HEK293T (cell line): ENCODE results near the gene PTPRA.

ENCODE experiments used
- BHLHE40 ChIP-seq: fragments of 450-650 bp; IDR thresholded peaks from 2 replicates; pipeline ENCODE4 v1.6.1; 2016; ENCODE audit warnings: mild to moderate bottlenecking, moderate library complexity, borderline replicate concordance
- CTBP1 ChIP-seq: fragments of 450-650 bp; IDR thresholded peaks from 2 replicates; pipeline ENCODE4 v1.6.1; 2016; ENCODE audit warnings: borderline replicate concordance
- ELF4 ChIP-seq: fragments of 450-650 bp; IDR thresholded peaks from 2 replicates; pipeline ENCODE4 v1.6.1; 2017; ENCODE audit warnings: antibody characterized with exemption
- FOXA1 ChIP-seq: fragments of 450-650 bp; IDR thresholded peaks from 2 replicates; pipeline ENCODE4 v1.6.1; 2016; ENCODE audit warnings: mild to moderate bottlenecking
- FOXM1 ChIP-seq: fragments of 450-650 bp; IDR thresholded peaks from 2 replicates; pipeline ENCODE4 v1.6.1; 2017; ENCODE audit warnings: mild to moderate bottlenecking, borderline replicate concordance
- HDGF ChIP-seq: fragments of 450-650 bp; IDR thresholded peaks from 2 replicates; pipeline ENCODE4 v1.6.1; 2017; ENCODE audit warnings: antibody characterized with exemption, borderline replicate concordance
- L3MBTL2 ChIP-seq: fragments of 450-650 bp; conservative IDR thresholded peaks from 2 replicates; pipeline ENCODE4 v1.6.1; 2016; ENCODE audit warnings: mild to moderate bottlenecking
- LEF1 ChIP-seq: fragments of 450-650 bp; IDR thresholded peaks from 2 replicates; pipeline ENCODE4 v1.6.1; 2017; ENCODE audit warnings: mild to moderate bottlenecking, borderline replicate concordance
- NFRKB ChIP-seq: fragments of 450-650 bp; IDR thresholded peaks from 2 replicates; pipeline ENCODE4 v1.6.1; 2016; ENCODE audit warnings: mild to moderate bottlenecking, moderate library complexity
- SP1 ChIP-seq: fragments of 450-650 bp; IDR thresholded peaks from 2 replicates; pipeline ENCODE4 v1.6.1; 2017
- SUZ12 ChIP-seq: fragments of 450-650 bp; IDR thresholded peaks from 2 replicates; pipeline ENCODE4 v1.6.1; 2016; ENCODE audit warnings: mild to moderate bottlenecking
- TARDBP ChIP-seq: fragments of 450-650 bp; IDR thresholded peaks from 2 replicates; pipeline ENCODE4 v1.6.1; 2016
- ZNF384 ChIP-seq: fragments of 450-650 bp; IDR thresholded peaks from 2 replicates; pipeline ENCODE4 v1.6.1; 2016
- TF ChIP-seq, protein P1 (sequence below): fragments of 450-650 bp; IDR thresholded peaks from 2 replicates; pipeline ENCODE4 v1.6.1; 2016

DNA sequence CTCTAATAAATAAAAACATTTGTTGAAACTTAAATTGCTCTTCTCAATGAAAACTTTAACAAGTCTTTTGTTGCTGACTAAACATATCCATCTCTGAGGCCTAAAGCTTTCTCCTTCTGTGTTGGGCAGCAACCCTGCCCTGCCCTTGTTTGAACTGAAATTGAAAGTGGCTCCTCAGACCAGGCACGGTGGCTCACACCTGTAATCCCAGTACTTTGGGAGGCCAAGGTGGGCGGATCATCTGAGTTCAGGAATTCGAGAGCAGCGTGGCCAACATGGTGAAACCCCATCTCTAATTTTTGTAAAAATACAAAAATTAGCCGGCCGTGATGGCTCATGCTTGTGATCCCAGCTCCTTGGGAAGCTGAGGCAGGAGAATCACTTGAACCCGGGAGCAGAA, 140.9 kb downstream of the PTPRA start:
- no peak for TF ChIP-seq ZNF384
- no peak for TF ChIP-seq TARDBP
- no peak for TF ChIP-seq BHLHE40
- TF ChIP-seq, protein P1, sequence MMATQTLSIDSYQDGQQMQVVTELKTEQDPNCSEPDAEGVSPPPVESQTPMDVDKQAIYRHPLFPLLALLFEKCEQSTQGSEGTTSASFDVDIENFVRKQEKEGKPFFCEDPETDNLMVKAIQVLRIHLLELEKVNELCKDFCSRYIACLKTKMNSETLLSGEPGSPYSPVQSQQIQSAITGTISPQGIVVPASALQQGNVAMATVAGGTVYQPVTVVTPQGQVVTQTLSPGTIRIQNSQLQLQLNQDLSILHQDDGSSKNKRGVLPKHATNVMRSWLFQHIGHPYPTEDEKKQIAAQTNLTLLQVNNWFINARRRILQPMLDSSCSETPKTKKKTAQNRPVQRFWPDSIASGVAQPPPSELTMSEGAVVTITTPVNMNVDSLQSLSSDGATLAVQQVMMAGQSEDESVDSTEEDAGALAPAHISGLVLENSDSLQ, result no peak
- TF ChIP-seq CTBP1, result no peak
- TF ChIP-seq NFRKB, result no peak
- no peak for TF ChIP-seq FOXM1
- TF ChIP-seq SP1, result no peak
- TF ChIP-seq ELF4, result no peak
- TF ChIP-seq SUZ12, result no peak
- no peak for TF ChIP-seq LEF1
- TF ChIP-seq L3MBTL2, result no peak
- TF ChIP-seq HDGF, result no peak
- TF ChIP-seq FOXA1, result no peak
